ENCODE results near the gene FAM184B.
"Not testable (repeated sequence)": the region's sequence is repeated elsewhere in the genome, so short reads cannot be mapped to it uniquely, and the experiment has no call there.

Gene FAM184B

DNA sequence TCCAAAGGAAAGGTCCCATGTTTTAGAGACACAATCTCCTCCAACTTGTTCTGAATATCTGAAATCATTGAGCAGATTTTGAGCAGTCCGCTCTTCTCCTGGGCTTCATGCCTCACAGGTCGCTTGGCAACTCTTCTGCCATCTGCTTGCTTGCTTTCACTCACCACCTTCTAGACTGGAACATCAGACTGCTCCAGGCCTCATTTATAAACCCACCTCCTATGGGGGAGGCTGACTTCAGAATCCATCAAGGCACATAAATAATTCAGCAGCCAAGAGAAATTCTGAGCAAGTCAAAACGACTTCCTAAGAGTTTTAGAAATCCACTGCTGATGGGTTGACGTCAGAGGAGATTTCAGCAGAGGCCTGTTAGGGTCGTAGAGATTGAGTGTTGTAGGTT, 64.1 kb downstream of the FAM184B start:
- DNase-seq (ENCODE audit: low spot score): no peak

DNA sequence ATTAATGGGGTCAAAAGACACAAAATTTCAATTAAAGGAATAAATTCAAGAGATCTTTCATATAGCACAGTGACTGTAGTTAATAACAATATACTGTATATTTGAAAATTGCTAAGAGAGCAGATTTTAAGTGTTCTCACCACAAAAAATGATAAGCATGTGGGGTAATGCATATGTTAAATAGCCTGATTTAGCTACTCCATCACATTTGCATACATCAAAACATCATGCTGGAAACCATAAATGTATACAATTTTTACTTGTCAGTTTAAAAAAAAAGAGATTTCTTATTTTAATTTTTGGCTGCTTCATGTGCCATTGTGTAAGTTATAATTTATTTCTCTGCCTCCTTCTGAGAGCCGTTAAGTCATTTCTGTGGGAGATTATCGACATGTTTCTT, 65.9 kb downstream of the FAM184B start:
- no peak for DNase-seq (ENCODE audit: low spot score)

DNA sequence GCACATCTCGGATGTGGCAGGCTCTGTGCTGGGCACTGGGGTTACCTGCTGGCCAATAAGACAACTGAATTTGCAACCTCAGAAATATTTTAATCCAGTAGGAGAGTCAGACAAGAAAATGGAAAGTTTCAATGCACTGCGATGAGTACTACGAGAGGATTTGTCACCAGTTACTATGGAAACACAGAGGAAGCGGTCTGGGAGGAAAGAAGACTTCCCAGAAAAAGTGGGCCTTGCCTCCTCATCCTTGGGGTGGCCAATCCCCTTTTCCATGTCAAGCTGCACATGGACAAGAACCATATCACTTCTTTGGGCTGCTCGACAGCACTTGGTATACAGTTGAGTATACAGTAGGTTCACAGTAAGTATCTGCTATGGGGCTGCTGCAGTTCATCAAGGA, 67.6 kb downstream of the FAM184B start:
- no peak for DNase-seq (ENCODE audit: low spot score)

DNA sequence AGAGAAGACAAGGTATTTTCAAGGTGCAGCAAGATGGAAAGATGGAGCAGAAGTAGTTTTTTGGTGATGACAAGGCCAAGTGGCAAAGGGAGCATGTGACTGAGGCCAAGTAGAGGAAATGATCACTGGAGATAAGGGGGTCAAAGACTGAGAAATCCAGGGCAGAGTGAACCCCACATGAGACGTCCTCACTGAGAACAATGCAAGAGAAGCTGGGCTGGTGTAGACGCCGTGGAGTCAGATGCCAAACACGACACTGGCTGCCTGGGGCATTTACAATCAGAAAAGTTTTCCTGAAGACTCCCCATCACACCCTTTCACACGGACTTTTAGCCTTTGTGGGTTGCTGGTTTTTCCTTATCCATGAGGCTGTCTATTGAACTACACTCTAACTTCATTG, 69.3 kb downstream of the FAM184B start:
- DNase-seq (ENCODE audit: low spot score): no peak

DNA sequence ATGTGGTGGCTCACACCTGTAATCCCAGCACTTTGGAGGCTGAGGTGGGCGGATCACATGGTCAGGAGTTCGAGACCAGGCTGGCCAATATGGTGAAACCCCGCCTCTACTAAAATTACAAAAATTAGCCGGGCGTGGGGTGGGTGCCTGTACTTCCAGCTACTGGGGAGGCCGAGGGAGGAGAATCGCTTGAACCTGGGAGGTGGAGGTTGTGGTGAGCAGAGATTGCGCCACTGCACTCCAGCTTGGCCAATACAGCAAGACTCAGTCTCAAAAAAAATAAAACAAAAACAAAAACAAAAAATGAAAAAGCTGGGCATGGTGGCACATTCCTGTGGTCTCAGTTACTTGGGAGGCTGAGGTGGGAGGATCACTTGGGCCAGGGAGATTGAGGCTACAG, 70.2 kb downstream of the FAM184B start:
- DNase-seq (ENCODE audit: low spot score): not testable (repeated sequence)

DNA sequence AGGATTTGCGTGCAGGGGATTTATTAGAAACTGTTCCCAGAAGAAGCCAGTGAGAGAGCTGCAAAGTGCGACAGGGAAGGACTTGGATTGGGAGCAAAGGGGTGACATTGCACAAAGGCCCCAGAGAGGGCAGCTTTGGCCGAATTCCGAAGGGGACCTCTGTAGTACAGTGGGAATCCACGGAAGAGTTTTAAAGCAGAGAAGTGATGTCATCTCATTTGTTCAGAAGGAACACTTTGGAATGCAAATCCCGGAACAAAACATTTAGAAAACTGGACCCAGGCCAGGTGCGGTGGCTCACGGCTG, 71.7 kb downstream of the FAM184B start:
- DNase-seq (ENCODE audit: low spot score): no peak

DNA sequence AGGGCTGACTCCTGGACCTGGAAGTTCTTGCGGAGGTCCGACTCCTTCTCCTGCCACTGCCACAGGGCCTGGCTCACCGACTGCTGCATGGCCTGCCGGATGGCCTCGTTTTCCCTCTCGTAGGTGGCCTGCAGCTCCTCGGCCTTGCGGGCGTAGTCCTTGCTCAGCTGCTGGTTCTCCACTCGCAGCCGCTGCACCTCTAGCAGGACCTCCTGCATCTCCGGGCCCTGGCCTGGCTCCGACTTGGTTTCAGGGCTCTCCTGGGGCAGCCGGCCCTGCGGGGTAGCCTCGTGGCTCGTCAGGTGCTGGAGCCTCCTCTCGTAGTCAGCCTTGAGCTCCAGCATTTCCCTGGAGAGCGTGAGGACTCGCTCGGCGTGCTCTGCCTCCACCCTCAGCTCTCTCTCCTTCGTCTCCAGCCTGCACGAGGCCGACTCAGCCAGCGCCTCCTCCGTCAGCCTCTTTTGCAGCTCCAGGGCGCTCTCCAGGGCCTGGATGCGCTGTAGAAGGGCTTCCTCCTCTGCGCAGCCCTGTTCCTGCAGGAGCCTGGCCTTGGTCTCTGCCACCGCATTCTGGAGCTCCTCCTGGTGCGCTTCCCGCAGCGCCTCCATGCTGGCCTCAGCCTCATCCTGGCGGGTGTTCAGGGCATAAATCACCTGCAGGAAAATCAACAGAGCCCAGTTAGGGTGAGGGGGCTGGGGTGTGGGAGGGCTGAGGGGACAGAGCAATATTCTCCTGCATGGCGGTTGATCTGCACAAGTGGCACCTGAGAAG, 72.2 kb downstream of the FAM184B start:
- no peak for DNase-seq (ENCODE audit: low spot score)

DNA sequence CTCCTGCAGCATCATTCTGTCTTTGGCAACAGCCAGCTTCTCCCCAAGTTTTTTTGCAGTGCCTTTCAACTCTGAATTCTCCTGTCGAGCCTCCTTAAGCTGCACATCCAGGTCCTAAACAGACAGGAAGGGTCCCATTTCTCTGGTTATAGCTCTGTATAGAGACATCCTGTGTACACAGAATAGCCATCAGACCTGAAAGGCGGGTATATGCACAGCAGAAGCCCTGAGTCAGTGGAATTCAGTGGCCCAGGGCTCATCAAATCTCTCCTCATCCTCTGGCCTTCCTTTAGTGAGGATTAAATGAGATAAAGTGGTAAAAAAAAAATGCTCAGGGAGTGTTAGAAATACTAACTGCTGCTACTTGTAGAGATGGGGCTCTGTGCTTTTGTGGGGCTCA, 73.8 kb downstream of the FAM184B start:
- DNase-seq (ENCODE audit: low spot score): no peak

DNA sequence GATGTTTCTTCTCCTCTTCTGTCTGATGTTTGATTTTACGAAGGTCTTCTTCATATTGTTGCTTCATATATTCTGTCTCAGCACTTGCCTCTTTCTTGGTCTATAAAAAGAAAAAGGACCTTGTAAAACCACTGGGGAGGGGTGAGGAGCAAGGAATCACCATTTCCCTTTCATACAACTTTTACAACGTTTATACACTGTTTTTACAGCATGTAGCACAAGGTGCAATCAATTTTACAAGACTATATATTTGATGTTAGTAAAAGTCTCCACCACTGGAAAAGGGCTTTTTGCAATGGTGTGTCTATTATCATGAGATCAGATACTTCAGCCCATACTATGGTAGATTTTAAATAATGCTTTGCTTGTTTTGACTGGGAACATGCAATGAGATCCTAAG, 76.3 kb downstream of the FAM184B start:
- DNase-seq (ENCODE audit: low spot score): no peak

DNA sequence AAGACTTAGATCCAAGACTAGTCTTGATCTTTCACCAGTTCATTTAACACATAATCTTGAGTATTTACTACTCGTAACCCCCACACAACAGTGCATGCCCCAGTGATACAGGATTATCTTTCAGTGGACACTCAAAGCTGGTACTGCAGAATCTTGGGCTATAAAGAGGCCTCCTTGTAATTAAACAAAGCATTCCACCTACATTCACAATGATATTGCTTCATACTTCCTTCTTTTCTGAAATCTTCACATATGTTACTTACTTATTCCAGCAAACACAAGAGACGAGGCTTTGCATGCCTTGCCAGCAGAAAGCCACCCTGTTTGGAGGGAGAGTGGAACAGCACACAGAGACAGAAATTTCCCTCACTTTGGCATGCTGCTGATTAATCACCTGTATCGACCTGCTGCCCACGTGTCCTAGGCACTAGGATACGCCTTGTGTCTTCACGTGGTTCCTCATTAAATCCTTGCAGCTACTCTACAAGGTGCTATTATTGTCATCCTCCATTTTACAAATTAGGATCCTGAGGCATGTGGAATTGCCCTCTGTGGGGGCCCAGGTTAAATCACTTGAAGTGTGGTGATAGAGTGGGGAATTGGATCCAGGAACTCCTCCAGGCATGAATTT, 77.3 kb downstream of the FAM184B start:
- no peak for DNase-seq (ENCODE audit: low spot score)

DNA sequence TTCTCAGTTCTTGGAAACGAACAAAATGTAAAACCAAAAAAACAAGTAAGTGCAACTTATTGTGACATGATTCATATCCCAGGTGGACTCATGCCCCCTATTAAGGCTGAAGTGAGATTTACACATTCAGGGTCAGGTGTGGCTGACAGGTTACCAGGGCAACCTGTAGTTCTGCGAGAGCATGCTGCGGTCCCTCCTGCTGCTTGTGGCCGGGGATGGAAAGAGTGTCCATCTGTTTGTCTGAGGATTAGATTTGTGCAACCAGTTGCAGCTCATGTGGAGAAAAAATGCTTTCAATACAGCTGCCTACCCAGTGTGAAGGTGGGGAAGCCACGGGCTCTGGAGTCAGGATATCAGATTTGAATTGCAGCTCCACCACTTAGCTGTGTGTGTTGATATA, 78.8 kb downstream of the FAM184B start:
- DNase-seq (ENCODE audit: low spot score): no peak

DNA sequence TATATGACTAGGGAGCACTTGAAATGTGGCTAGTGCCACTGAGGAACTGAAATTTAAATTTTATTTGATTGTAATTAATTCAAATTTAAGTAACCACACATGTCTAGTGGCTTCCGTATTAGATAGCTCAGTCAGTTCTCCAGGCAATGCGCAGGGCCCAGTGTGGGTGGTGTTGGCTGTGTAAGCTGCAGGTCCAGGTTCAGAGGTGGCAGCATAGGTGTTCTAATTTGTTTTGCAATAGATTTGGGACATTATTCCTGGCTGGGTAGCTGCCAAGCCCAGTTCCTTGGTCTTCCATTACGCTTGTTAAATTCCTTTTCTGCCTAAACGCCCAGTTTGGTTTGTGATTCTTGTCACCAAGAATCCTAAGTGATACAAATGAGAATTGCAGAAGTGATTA, 79.5 kb downstream of the FAM184B start:
- no peak for DNase-seq (ENCODE audit: low spot score)

DNA sequence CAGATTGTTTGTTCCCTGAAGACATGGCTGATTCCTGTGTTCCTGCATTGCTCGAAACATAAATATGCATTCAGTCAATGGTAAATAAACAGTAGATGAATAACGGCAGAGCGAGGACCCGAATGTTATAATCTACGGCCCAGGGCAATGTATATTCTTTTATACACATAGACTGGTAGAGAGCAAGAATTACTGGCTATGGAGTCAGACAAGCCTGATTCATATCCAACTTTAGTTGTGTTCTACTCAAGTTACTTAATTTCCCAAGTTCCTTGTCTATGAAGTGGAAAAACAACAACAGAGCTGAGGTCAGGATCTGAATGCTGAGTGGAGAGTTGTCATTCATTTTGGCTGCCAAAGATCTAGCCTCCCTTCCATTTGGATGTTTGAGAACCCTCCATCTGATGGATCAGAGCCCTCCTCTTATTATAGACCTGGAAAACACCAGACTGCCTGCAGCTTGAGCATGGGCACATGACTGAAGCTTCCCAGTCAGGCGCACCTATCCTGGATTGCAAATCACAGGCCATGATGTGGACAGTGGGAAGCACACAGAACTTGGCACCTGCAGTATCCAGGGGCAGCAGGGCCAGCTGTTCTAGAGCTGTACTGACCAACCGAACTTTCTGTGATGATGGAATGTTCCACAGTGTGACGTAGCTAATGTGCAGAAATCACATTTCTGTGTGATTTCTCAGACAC, 80.1 kb downstream of the FAM184B start:
- DNase-seq (ENCODE audit: low spot score): no peak

DNA sequence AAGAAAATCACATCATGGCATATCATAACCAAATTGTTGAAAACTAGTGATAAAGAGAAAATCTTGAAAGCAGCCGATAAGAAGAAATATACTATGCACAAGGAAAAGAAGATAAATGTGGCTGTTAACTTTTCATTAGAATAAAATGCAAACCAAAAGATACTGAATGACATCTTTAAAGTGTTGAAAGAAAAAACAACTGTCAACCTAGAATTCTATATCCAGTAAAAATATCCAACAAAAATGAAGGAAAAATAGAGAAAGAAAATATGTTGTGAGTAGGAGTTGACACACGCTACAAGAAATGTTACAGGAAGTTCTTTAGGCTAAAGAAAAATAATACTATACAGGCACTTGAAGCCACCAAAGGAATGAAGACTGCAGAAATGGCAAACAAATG, 82.0 kb downstream of the FAM184B start:
- no peak for DNase-seq (ENCODE audit: low spot score)

DNA sequence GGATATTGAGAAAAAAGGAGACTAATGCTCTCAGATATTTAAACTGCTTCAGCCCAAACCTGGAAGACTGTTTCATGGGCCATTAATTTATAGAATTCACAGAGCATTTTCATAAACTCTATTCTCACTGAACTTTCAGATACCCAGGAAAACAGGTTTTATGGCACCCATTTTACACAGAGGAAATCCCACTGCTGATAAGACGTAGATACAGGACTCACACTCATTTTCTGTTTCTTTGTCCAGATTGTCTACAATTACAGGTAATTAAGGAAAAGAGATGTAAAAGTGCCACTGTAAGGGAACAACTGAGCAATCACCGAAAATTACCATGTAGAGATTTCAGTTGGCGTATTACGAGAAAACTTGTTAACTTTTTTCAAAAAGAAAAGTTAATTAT, 83.3 kb downstream of the FAM184B start:
- DNase-seq (ENCODE audit: low spot score): no peak

DNA sequence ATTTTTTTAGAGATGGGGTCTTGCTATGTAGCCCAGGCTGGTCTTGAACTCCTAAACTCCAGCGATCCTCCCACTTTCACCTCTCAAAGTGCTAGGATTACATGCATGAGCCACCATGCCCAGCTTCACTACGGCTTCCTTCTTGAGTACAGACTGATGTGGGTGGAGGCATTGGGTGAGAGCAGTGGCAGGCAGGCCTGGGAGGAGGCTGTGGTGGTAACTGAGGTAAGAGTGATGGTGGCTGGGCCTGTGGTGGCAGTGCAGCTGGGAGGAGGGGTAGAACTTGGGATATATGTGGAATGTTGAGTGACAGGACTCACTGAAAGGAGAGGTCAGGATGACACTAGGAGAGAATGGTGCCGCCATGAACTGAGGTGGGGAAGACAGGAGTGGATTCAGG, 86.1 kb downstream of the FAM184B start:
- DNase-seq (ENCODE audit: low spot score): no peak

DNA sequence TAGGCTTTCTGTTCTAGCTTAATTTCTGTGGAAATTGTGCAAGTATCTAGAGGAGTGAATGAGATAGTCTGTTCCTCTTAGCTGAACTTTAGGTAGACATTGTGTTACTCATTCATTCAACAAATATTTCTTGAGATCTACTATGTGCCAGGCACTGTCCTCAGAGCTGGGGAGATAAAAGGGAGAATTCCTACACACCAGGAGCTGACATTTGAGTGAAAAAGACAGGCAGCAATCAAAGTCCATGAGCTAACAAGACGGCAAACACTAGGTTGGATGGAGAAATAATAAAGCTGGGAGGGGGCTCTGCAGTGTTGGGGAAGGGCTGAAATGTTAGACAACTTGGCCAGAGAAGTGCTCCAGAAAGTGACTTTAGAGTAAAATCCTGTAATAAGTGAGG, 86.9 kb downstream of the FAM184B start:
- no peak for DNase-seq (ENCODE audit: low spot score)

DNA sequence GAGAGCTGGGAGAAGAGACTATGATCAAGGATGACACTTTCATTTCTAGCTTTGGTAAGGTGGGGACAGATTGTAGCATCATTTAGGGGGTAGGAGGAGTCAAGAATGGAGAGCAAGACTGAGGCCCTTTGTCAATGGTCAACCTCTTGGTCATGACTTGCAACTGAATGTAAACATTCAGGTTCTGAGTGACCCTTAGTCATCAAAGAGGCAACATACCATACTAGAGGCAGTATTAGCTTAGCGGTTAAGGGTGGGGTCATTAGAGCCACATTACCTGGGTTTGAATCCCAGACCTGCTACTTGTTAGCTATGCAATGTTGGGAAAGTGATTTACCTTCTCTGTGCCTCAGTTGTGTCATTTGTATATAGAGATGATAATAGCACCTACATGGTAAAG, 90.5 kb downstream of the FAM184B start:
- DNase-seq (ENCODE audit: low spot score): no peak

DNA sequence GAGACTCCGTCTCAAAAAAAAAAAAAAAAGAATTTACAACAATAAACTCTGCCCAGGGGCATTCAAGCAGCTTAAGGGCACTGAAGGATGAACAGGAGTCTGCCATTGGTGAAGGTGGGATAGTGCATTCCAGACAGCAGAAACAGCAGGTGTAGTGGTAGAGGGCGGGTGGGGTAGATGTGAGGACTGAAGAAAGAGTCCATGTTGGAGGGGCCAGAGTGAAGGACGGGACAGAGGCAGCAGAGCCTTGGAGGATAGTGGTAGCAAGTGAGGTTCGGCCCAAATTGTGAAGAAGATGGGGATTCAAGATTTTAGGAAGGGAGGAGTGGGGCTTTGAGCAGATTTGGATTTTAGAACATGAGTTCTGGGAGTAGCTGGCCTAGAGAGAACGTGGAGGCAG, 91.3 kb downstream of the FAM184B start:
- DNase-seq (ENCODE audit: low spot score): no peak

DNA sequence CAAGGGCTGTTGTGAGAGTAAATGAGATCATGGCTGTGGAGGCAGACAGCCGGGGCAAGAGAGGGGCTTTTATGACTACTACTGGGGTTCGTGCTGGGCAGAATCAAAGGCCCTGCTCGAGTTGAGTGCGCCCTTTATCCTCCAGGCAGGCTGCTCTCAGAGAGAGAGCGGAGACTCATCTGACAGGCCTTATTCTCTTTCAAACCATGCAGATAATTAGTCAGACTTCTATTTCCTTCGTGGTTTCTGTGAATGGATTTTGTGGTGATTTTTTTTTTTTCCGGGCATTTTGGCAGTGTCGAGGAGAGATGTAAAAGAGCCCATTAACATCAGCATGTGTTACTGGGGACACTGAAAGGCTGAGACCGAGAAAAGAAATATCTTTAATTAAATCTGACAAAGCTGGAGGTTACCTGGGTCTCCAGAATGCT, 93.4 kb downstream of the FAM184B start:
- no peak for DNase-seq (ENCODE audit: low spot score)

DNA sequence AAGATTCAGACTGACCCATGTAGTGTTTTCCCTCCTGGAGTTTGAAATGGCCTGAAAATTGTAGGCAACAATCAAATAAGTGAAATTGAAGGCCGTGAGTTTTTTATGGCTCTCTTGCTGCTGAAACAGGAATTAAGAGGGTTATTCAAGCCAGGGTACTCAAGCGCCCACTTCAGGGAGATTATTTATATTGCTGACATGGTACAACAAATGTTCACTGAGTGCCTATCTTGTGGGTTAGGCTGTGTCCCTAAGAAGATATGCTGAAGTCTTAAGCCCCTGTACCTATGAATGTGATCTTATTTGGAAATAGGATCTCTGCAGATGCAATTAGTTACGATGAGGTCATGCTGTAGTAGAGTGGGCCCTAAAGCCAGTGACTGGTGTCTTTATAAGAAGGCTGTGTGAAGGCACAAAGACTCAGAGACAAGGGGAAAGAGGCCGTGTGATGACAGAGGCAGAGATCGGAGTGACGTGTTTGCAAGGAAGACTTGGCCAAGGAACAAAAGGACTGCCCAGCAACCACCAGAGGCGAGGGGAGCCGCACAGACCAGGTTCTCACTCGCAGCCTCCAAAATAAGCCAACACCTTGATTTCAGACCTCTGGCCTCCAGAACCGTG, 94.1 kb downstream of the FAM184B start:
- no peak for DNase-seq (ENCODE audit: low spot score)

DNA sequence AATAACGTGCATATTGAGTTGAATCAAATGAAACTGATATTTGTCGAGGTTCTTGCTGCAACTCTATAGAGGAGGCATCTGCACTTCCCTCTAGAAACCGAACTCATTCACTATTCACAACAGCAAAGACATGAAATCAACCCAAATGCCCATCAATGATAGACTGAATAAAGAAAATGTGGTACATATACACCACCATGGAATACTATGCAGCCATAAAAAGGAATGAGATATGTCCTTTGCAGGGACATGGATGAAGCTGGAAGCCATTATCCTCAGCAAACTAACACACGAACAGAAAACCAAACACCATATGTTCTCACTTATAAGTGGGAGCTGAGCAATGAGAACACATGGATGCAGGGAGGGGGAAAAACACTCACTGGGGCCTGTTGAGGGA, 96.8 kb downstream of the FAM184B start:
- not testable (repeated sequence) for DNase-seq (ENCODE audit: low spot score)

DNA sequence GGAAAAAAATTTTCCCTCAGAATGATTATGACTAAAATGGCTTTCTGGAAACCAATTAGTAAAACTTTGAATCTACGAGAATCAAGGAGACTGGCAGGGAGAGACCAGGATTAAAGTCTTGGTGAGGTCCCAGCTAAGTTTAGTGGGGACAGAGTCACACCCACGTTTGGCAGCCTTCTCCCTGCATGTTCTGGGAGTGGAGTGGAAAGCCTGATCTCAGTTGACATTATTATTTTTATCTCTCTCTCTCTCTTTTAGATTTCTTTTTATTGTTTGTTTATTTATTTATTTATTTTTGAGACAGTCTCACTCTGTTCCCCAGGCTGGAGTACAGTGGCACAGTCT, 99.2 kb downstream of the FAM184B start:
- DNase-seq (ENCODE audit: low spot score): no peak
